ENCODE results near the gene MUCL1.

The MUCL1 gene

GRCh38 chr12:54891717-54892478, 37.6 kb downstream of the MUCL1 start:
- DNase-seq (ENCODE audit: low read depth), result no peak
